ENCODE data around the gene CAT. TPM values are rescaled to one million over a fixed set of nuclear protein-coding genes. Genes with fewer than 3 reads are reported as not detected.

The CAT gene
- total RNA-seq, 2 donors from 2014 or later: 22.2 to 27.8 TPM

- DNase-seq: no peak
- Mint-ChIP-seq H3K4me1 (no peaks in the 10 kb centered on the region), H3K4me3 (no peak overlapping the region), H3K36me3 (ENCODE audit: low read depth) (no peaks in the 10 kb centered on the region), H3K27me3 (peaks cover 54% of the 10 kb centered on the region), H3K27ac (no peak overlapping the region)
- no peak for ATAC-seq
- no peaks in the 10 kb centered on the region for H3K9me3 ChIP-seq (ENCODE audit: control insufficient read depth, low read length, poor library complexity, severe bottlenecking)
These were observed 61.2 kb downstream of the CAT start for GRCh38 chr11:34499719-34500500.

GRCh38 chr11:34501500-34501899 lies 62.8 kb downstream of the CAT start:
- DNase-seq (no peak), ATAC-seq (no peak)
- H3K27ac Mint-ChIP-seq: no peak overlapping the region
- H3K4me1 Mint-ChIP-seq: no peaks in the 10 kb centered on the region
- no peaks in the 10 kb centered on the region for H3K9me3 ChIP-seq (ENCODE audit: control insufficient read depth, low read length, poor library complexity, severe bottlenecking)
- no peak overlapping the region for H3K4me3 Mint-ChIP-seq
- peaks cover 49% of the 10 kb centered on the region for H3K27me3 Mint-ChIP-seq
- no peaks in the 10 kb centered on the region for H3K36me3 Mint-ChIP-seq (ENCODE audit: low read depth)

GRCh38 chr11:34501949-34502348 lies 63.2 kb downstream of the CAT start:
- ATAC-seq (no peak), DNase-seq (no peak)
- peaks cover 45% of the 10 kb centered on the region for H3K27me3 Mint-ChIP-seq
- peak overlapping the region; percentile 26 for H3K4me3 Mint-ChIP-seq
- H3K36me3 Mint-ChIP-seq (ENCODE audit: low read depth): no peaks in the 10 kb centered on the region
- H3K4me1 Mint-ChIP-seq: no peaks in the 10 kb centered on the region
- no peaks in the 10 kb centered on the region for H3K9me3 ChIP-seq (ENCODE audit: control insufficient read depth, low read length, poor library complexity, severe bottlenecking)
- no peak overlapping the region for H3K27ac Mint-ChIP-seq

- DNase-seq: no peak
- ATAC-seq: no peak
- Mint-ChIP-seq H3K36me3 (ENCODE audit: low read depth) (no peaks in the 10 kb centered on the region), H3K27ac (no peak overlapping the region), H3K27me3 (peaks cover 40% of the 10 kb centered on the region), H3K4me1 (no peaks in the 10 kb centered on the region), H3K4me3 (no peak overlapping the region)
- no peaks in the 10 kb centered on the region for H3K9me3 ChIP-seq (ENCODE audit: control insufficient read depth, low read length, poor library complexity, severe bottlenecking)
These were observed 64.2 kb downstream of the CAT start for GRCh38 chr11:34502949-34503348.

GRCh38 chr11:34505874-34506273 lies 67.1 kb downstream of the CAT start:
- Mint-ChIP-seq H3K4me1 (no peaks in the 10 kb centered on the region), H3K27me3 (peaks cover 24% of the 10 kb centered on the region), H3K36me3 (ENCODE audit: low read depth) (no peaks in the 10 kb centered on the region), H3K27ac (no peak overlapping the region), H3K4me3 (no peak overlapping the region)
- ATAC-seq: no peak
- no peak for DNase-seq
- no peaks in the 10 kb centered on the region for H3K9me3 ChIP-seq (ENCODE audit: control insufficient read depth, low read length, poor library complexity, severe bottlenecking)

GRCh38 chr11:34507156-34507555 lies 68.4 kb downstream of the CAT start:
- no peak for DNase-seq

GRCh38 chr11:34507610-34508009 lies 68.9 kb downstream of the CAT start:
- H3K9me3 ChIP-seq (ENCODE audit: control insufficient read depth, low read length, poor library complexity, severe bottlenecking): no peaks in the 10 kb centered on the region
- H3K27me3 Mint-ChIP-seq: peaks cover 12% of the 10 kb centered on the region
- no peaks in the 10 kb centered on the region for H3K4me1 Mint-ChIP-seq

More at GRCh38 chr11:34507156-34507555, 68.4 kb downstream of the CAT start:
- no peak overlapping the region for H3K27ac Mint-ChIP-seq
- H3K9me3 ChIP-seq (ENCODE audit: control insufficient read depth, low read length, poor library complexity, severe bottlenecking): no peaks in the 10 kb centered on the region
- no peak for ATAC-seq
- H3K27me3 Mint-ChIP-seq: peaks cover 12% of the 10 kb centered on the region
- H3K36me3 Mint-ChIP-seq (ENCODE audit: low read depth): no peaks in the 10 kb centered on the region
- no peaks in the 10 kb centered on the region for H3K4me1 Mint-ChIP-seq
- no peak overlapping the region for H3K4me3 Mint-ChIP-seq

GRCh38 chr11:34508524-34508923 lies 69.8 kb downstream of the CAT start:
- ATAC-seq: no peak
- no peak overlapping the region for H3K4me3 Mint-ChIP-seq
- DNase-seq: no peak
- H3K36me3 Mint-ChIP-seq (ENCODE audit: low read depth): no peaks in the 10 kb centered on the region
- no peaks in the 10 kb centered on the region for H3K9me3 ChIP-seq (ENCODE audit: control insufficient read depth, low read length, poor library complexity, severe bottlenecking)
- H3K27ac Mint-ChIP-seq: no peak overlapping the region
- no peaks in the 10 kb centered on the region for H3K4me1 Mint-ChIP-seq
- peaks cover 14% of the 10 kb centered on the region for H3K27me3 Mint-ChIP-seq

More at GRCh38 chr11:34507610-34508009, 68.9 kb downstream of the CAT start:
- no peak overlapping the region for H3K27ac Mint-ChIP-seq
- DNase-seq (no peak), ATAC-seq (no peak)
- H3K36me3 Mint-ChIP-seq (ENCODE audit: low read depth): no peaks in the 10 kb centered on the region
- H3K4me3 Mint-ChIP-seq: no peak overlapping the region

GRCh38 chr11:34509336-34509876 lies 70.7 kb downstream of the CAT start:
- Mint-ChIP-seq H3K36me3 (ENCODE audit: low read depth) (no peaks in the 10 kb centered on the region), H3K27me3 (peaks cover 6% of the 10 kb centered on the region), H3K4me1 (no peaks in the 10 kb centered on the region), H3K27ac (no peak overlapping the region), H3K4me3 (no peak overlapping the region)
- no peak for ATAC-seq
- DNase-seq: no peak
- H3K9me3 ChIP-seq (ENCODE audit: control insufficient read depth, low read length, poor library complexity, severe bottlenecking): peaks cover 2% of the 10 kb centered on the region

GRCh38 chr11:34510218-34510617 lies 71.5 kb downstream of the CAT start:
- no peak overlapping the region for H3K27ac Mint-ChIP-seq
- peaks cover 2% of the 10 kb centered on the region for H3K9me3 ChIP-seq (ENCODE audit: control insufficient read depth, low read length, poor library complexity, severe bottlenecking)
- H3K4me3 Mint-ChIP-seq: no peak overlapping the region
- no peaks in the 10 kb centered on the region for H3K4me1 Mint-ChIP-seq
- ATAC-seq (no peak), DNase-seq (no peak)
- peaks cover 5% of the 10 kb centered on the region for H3K27me3 Mint-ChIP-seq
- no peaks in the 10 kb centered on the region for H3K36me3 Mint-ChIP-seq (ENCODE audit: low read depth)

- H3K4me1 Mint-ChIP-seq: no peaks in the 10 kb centered on the region
- no peaks in the 10 kb centered on the region for H3K36me3 Mint-ChIP-seq (ENCODE audit: low read depth)
- no peak for ATAC-seq
- peaks cover 7% of the 10 kb centered on the region for H3K27me3 Mint-ChIP-seq
- DNase-seq: no peak
- H3K27ac Mint-ChIP-seq: no peak overlapping the region
- H3K4me3 Mint-ChIP-seq: no peak overlapping the region
- H3K9me3 ChIP-seq (ENCODE audit: control insufficient read depth, low read length, poor library complexity, severe bottlenecking): peaks cover 2% of the 10 kb centered on the region
These were observed 71.9 kb downstream of the CAT start for GRCh38 chr11:34510673-34511072.

- Mint-ChIP-seq H3K27ac (no peak overlapping the region), H3K27me3 (peaks cover 24% of the 10 kb centered on the region), H3K4me1 (no peaks in the 10 kb centered on the region), H3K4me3 (no peak overlapping the region), H3K36me3 (ENCODE audit: low read depth) (no peaks in the 10 kb centered on the region)
- DNase-seq (peak in 1 of 3 donors; percentile 31), ATAC-seq (peak; percentile 87)
- peaks cover 6% of the 10 kb centered on the region for H3K9me3 ChIP-seq (ENCODE audit: control insufficient read depth, low read length, poor library complexity, severe bottlenecking)
These were observed 74.3 kb downstream of the CAT start for GRCh38 chr11:34512840-34513681.

GRCh38 chr11:34513682-34514449 lies 75.1 kb downstream of the CAT start, which contains the start of gene ELF5:
Gene ELF5 (minus strand): TSS chr11:34513794. CDS start chr11:34505749, 8,045 bp downstream.
- peaks cover 6% of the 10 kb centered on the region for H3K9me3 ChIP-seq (ENCODE audit: control insufficient read depth, low read length, poor library complexity, severe bottlenecking)
- Mint-ChIP-seq H3K27me3 (peaks cover 24% of the 10 kb centered on the region), H3K36me3 (ENCODE audit: low read depth) (no peaks in the 10 kb centered on the region), H3K4me1 (no peaks in the 10 kb centered on the region), H3K27ac (no peak within 1 kb of the TSS), H3K4me3 (no peak within 1 kb of the TSS)
- ATAC-seq (no peak), DNase-seq (no peak)

All from T-helper 17 cell (primary cell).